GM20431 (cell line): Measurements from ENCODE around the gene SLMAP.

Experiments
- in situ Hi-C: fragments of 300-500 bp; cut with MseI, MboI; formaldehyde crosslinking; loops from one replicate; pipeline ENCODE4 v1.15.0; 2020; ENCODE audit warnings: low sequenced_read_pairs; ENCODE audit not compliant: unreplicated experiment

SLMAP gene

DNA sequence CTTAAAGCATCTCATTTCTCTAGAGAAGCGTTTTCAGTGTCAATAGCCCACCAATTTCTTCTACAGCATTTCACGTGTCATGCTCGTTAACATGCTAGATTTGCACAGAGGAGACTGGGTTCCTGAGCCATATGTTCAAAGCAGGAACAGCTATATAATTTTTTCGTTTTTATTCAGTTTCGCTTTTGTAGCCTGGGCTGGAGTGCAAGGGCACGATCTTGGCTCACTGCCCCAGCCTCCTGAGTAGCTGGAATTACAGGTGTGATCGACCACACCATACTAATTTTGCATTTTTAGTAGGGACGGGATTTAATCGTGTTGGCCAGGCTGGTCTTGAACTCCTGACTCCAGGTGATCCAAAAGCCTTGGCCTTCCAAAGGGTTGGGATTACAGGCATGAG lies 6.6 kb upstream of the SLMAP start:
- in situ Hi-C loops = no loop called here

DNA sequence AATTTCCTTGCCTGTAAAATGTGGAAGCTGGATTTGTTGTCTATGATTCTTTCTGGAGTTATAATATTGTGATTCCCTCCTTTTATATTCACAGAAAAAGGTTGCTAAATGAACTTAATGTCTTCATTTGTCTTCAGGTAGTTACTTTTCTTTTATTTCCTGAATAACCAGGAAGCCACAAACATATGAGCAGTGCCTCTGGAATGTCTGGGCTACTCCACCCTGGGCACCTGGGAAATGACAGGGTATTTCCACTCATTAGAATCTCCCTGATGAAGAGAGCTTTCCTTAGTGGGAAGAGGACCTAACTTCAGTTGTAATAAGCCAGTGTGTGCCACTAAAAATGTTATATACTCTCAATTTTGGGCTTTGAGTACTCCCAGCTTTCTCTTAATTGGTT lies 3.8 kb upstream of the SLMAP start:
- in situ Hi-C loops = no loop called here

DNA sequence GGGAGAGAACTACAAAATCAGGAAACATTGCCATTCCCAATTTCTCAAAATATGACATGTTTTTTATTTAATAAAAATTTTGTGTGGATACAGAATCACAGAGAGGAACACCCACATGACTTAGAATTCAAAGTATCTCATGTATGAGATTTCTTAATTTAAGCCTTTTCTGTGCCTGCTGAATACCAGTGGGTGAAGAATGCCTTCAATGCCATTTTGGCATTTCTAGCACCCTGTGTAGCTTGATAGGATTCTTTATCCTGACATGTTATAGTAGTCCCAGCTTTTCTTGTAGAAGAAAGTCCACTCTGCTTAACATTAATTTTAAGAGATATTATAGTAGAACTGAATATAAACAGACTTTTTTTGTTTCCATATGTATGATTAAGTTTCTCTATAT lies 3.1 kb upstream of the SLMAP start:
- in situ Hi-C loops = no loop called here

DNA sequence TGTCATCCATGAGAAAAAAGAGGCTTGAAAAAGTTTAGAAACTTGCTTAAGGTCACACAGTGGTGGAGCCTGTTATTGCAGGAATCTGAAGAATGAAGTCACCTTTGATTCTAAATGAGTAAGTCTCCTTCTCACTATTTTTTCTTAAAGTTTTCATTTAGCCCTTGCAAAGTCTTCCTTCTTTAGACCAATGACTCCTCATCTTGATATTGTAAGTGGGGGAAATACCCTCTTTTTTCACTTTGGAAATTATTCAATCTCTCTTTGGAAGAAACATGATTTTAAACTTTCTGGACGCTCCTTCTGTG lies 787 bp upstream of the SLMAP start:
- in situ Hi-C loops = no loop called here

DNA sequence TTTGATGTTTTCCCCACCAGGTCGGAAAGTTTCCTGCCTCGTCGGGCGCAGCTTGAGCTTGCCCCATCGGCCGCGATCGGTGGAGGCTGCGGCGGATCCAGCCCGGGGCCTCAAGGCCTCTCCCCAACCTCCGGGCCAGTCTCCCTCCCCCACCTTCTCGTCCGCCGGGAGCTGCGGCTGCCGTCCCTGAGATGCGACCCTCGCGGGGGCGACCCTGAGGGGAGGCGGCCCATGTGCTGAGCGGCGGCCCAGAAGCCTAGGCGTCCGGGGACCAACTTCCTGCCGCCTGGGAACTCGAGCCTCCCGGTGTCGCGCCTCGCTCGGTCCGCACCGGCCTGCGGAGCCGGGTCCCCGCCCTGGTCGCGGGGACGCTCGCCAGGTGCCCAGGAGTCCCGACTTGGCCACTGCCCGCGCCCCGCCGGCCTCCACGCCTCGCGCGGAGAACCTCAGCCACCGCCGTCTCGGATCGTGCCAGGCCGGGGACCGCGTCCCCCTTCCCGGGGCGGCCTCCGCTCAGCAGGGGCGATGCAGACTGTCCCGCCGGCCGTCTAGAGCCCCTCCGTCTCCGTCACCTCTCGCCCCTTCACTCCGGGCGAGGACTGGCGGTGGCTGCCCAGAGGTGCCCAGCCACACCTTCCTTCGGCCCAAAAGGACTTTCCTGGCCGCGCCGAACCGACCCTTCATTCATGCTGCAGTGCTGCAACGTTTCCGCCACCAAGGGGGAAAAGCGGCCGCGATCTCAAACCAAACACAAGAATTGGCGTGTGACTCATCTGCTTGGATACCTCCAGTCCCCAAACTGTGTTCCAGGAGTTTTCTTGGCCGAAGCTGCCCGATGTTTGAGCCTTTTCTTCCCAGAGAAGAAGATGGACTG lies 656 bp downstream of the SLMAP start:
- in situ Hi-C loops = no loop called here

DNA sequence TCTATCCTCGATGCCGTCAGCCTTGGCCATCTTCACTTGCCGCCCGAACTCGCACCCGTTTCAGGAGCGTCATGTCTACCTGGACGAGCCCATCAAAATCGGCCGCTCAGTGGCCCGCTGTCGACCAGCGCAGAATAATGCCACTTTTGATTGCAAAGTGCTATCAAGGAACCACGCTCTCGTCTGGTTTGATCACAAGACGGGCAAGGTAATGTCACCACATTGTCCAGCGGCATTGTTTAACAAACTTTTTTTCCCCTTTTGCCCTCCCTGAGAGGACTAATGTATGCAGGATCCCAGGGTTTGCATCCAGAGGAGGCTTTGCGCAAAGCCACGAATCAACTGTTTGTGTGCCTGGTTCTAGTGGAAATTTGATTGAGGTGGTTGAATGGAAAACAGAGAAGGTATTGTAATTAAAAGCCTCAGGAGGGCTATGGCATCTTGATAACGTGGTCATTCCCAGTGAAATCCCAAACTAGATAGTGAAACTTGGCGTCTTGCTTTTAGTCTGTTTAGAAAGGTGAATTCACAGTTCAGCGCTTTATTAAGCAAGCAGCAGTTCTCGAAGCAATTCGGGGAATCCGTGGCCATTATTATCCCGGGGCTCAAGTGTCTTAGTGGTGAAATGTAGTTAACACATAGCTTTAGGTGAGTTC lies 1.7 kb downstream of the SLMAP start:
- in situ Hi-C loops = no loop called here

DNA sequence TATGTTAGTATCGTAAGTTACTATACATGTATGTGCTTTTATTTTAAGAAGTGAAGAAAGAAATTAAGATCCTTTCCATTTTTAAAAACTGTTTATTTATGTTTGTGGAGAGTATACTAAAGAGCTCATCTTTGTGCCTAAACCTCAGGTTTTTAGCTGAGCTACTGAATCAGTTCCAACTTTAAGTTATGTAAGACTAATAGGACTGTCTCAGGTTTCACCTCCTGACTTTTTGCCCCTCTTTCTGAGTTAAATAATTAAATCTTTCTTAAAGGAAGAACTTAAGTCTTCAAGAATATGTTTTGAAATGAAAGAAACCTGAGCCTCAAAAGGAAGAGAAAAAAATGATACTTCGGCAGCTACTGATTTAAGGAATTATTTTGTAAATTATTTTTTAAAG lies 2.6 kb downstream of the SLMAP start:
- in situ Hi-C loops = no loop called here

DNA sequence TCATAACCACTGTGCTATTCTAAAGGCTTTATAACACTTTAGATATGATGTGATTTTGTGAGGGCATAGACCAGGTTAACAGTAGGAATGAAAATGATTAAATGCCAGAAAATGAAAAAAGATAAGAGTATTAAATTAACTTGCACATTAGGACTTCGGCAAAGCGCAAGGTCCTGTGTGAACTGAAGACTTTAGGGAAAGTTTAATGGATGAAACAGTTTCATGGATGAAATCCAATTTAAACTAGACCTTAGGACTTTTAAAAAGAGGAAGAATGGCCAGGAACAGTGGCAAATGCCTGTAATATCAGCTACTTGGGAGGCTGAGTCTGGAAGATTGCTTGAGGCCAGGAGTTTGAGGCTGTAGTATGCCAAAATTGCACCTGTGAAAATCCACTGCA lies 8.7 kb downstream of the SLMAP start:
- in situ Hi-C loops = no loop called here

DNA sequence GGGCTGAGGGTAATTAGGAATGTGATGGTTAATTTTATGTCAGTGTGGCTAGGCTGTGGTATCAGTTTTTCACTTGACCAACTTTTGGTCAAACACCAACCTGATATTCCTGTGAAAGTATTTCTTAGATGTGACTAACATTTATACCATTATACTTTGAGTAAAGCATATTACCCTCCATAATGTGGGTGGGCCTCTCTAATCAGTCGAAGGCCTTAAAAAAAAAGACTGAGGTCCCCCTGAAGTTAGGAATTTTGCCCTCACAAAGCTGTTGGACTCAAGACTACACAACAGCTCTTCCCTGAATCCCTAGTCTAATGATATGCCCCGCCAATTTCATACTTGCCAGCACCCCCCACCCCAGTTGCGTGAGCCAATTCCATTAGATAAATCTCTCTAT lies 12.5 kb downstream of the SLMAP start:
- in situ Hi-C loops = no loop called here

DNA sequence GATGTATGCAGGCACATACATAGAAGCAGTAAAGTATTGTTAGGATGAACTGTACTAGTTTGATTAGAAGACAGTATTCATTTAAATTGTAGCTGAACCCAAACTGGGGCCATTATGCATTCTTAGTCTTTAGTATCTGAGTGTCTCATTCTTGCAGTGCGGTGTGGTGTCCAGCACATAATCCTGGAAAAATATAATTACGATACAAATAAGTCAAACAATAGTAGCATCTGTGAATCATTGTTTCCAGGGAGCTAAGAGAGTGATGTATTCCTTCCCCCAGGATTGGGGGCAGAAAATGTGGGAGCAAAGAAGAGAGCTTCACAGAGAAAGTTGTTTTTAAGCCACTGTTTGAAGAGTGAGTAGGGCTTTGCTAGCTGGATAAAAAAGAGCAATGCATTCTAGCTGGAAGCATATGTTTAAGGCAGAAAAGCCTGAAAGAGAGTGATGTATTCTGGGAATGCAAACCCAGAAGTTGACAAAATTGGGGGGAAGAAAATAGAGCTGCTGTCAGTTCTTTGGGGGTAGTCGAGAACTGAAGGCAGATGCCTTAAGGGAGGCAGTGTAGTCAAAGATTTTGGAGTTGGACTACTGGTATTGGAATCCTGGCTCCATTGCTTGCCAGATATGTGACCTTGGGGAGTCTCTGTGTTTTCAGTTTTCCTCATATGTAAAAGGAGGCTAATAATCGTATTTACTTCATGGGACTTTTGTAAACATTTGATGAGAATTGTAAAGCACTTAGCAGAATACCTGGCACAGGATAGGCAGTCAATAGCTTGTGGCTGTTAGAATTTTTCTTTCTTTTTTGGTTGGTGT lies 14.1 kb downstream of the SLMAP start:
- in situ Hi-C loops = no loop called here

DNA sequence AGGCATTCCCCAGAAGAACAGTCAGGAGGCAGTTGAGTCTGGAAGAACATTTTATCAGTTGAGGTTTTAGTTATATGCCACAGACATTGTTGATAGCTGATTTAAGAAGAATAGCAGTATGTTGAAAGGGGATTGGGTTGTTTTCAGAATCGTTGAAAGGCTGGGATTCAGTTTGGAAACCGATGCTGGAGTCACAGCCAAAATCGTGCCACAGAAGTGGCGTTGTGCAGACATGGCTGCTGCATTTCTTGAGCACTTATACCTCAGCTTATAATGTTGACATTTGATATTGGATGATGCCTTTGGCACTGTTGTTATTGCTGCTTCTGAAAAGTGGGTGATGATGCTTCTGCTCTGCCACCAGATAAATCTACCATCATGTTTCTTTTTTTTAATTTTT lies 16.1 kb downstream of the SLMAP start:
- in situ Hi-C loops = no loop called here

DNA sequence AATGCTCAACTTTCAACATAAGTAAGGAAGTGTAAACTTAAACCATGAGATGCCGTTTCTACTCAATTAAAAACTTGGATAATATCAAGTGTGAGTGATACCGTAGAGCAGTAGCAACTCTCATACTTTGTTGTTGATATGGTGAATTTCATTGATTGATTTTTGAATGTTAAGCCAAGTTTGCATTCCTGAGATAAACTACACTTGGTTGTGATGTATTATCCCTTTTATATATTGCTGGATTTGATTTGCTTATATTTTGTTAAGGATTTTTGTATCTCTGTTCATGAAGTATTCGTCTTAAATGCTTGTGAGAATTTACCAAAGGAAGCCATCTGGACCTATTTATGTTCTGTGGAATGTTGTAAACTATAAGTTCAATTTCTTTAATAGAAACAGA lies 21.7 kb downstream of the SLMAP start:
- in situ Hi-C loops = no loop called here

DNA sequence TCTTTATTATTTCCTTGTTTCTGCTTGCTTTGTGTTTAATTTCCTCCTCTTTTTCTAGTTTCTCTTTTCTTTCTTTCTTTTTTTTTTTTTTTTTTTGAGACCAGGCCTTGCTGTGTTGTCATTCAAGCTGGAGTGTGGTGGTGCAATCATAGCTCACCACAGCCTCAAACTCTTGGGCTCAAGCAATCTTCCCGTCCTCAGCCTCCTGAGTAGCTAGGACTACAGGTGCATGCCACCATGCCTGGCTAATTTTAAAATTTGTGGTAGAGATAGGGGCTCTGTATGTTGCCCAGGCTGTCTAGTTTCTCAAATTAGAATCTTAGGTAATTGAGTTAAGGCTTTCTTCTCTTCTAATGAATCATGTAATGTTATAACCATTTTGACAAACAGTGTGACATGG lies 22.4 kb downstream of the SLMAP start:
- in situ Hi-C loops = no loop called here

DNA sequence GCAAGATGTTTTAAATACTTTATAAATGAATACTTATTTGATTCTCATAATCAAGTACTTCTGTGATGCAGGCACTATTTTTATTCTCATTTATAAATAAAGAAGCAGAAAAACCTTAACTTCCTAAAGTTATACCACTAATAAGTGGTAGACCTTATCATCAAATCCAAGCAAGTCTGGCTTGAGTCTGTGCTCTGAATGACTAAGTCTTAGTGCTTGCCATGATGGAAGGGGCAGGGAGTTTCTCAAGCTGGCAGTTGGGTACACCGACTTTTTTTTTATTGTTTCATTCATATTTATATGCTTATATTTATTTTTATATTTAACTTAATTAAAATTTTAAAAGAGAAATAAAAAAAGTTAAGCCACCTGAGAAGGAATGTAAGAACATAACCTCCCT lies 23.6 kb downstream of the SLMAP start:
- in situ Hi-C loops = no loop called here

DNA sequence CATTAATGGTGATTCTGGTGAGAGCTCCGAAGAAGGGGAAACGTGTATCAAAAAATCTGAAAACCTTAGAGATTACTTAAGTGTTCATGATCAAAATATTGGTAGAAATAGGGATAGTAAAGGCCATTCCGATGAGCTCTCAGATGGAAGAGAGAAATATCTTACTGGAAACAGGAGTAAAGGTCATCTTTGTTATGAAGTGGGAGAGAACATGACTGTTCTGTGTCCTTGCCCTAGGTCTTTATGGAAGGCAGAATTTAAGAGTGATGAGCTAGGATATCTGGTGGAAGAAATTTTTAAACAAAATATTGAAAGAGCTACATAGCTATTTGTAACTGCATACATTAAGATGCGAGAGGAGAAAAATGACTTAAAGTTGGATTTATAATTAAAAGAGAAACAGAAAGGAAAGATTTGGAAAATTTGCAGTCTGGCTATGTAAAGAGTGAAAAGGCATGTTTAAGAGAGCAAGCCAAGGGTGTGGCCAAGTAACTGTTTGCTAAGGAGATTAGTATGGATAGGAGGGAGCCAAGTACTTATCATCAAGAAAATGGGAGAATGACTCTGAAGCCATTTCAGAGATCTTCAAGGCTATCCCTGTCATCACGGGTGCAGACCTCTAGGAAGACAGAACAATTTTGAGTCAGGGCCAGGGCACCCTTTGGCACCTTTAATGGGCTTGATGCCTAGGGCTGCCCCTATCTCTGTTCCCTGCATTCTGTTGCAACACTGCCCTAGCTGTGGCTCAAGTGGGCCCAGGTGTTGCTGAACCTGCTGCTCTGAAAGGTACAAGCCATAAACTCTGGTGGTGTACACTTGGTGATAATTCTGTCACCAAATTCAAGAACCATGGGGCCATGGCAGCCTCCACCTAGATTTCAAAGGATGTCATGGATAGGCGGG lies 27.3 kb downstream of the SLMAP start:
- in situ Hi-C loops = no loop called here

DNA sequence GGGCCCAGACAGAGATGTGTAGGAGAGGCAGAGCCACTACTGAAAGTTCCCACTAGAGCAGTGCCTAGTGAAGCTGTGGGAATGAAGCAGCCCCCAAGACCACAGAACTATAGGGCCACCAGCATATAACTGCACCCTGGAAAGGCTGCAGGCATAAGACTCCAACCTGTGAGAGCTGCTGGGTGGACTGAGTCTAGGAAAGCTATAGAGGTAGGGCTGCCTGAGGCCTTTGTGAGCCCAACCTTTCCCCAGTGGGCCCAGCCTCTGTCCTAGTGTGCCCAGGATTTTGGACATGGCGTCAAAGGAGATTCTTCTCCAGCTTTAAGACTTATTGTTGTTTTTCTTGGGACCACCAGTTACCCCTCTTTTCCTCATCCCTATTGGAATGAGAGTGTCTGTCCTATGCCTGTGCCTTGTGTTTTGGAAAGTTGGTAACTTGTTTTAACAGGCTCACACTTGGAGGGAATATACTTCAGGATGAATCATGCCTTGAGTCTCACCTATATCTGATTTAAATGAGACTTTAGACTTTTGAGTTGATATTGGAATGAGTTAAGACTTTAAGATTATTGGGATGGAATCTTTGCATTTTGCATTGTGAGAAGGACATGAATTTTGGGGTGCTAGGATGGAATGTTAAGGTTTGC lies 28.1 kb downstream of the SLMAP start:
- in situ Hi-C loops = no loop called here

DNA sequence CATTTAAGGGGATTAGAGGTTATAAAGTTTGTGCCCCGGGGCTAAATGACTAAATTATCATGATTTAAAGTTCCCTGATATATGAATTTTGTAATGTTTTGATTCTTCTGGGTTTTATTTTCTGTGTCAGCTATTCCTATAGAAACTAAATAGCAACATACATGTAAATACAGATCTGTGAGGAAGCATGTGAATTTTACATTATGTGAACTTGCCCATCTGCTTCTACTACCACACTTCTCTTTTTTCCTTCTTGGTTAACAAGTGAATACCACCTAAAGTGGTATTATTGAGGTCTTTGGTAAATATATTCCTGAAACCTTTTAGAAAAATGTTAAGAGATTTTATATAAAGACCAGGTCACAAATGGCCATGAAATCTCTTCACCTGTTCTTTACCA lies 29.3 kb downstream of the SLMAP start:
- in situ Hi-C loops = no loop called here

DNA sequence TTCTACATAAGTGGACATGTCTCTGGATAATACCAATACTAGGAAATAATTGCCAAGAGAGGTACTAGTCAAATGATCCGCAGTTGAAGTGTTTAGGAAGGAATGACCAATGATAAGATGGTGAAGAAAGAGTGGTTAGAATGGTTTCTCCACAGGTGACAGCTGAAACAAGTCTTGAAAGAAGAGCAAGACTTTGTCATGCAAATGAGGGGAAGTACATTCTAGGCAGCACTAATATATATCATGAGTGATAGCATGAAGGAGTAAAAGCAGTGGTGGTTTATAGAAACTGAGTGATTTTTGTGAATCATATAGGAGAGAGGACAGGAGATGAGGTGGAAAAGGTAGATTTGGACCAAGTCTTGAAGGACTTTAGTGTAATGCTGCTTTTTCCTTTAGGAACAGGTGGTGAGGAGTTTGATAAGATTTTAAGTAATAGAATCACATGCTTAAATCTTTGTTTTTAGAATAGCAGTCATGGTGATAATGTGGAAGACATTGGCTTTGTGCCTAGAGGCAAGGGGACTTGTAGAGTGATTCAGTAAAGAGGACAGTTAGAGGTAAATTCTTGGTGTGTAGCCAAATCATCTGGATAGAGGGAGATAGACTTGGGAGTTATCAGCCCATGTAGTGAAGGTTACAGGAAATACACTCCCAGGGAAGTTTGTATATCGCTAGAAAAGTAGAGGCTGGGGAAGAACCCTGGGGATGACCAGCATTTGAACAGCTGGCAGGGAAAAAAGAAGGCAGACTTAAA lies 31.9 kb downstream of the SLMAP start:
- in situ Hi-C loops = no loop called here

DNA sequence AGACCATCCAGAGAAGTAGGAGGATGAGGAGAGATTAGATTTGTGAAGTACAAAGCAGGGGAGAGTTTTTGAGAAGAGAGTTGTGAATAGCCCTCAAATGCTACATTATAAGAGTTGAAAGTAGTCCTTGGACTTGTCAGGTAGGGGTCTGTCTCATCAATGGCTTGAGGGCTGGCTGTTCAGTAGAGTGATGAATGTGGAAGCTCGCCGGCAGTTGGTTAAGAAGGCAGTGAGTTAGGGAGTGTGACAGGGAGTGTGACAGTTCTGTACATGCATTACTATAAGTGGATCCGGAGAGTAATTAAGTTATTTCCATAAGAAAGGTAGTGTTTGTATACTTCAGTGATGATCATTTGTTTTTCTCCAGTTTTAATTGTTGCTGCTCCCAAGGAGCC lies 32.5 kb downstream of the SLMAP start:
- in situ Hi-C loops = no loop called here
